AG04449 (cell line): ENCODE measurements around the gene A2ML1.
"Not testable (repeated sequence)": the region's sequence is repeated elsewhere in the genome, so short reads cannot be mapped to it uniquely, and the experiment has no call there.

Experiments
- CTCF ChIA-PET: fragments of 350-600 bp; formaldehyde crosslinking; extraction: SDS; loops from one replicate; lab custom pipeline; 2021; ENCODE audit warnings: antibody characterized with exemption; lab: Yijun Ruan, JAX
- POLR2A ChIA-PET: fragments of 400-600, 350-600 bp; formaldehyde crosslinking; extraction: SDS; loops from one replicate; lab custom pipeline; 2020; ENCODE audit warnings: antibody characterized with exemption, inconsistent platforms; lab: Yijun Ruan, JAX
- DNase-seq: peaks from one replicate; pipeline ENCODE4 v3.0.0-alpha.2; 2010; ENCODE audit warnings: low read depth, low spot score
- H3K4me3 ChIP-seq: 2 replicates; pipeline ENCODE4 v1.5.1; 2011; ENCODE audit warnings: low read depth, mild to moderate bottlenecking, control low read depth, low read length
- TF ChIP-seq, protein P1 (sequence below): IDR thresholded peaks from one replicate; pipeline ENCODE4 v1.5.1; 2011; ENCODE audit warnings: mild to moderate bottlenecking, moderate library complexity, low read length, control low read depth, inconsistent platforms; ENCODE audit not compliant: insufficient read depth; ENCODE audit errors: missing control alignments

A2ML1 gene

DNA sequence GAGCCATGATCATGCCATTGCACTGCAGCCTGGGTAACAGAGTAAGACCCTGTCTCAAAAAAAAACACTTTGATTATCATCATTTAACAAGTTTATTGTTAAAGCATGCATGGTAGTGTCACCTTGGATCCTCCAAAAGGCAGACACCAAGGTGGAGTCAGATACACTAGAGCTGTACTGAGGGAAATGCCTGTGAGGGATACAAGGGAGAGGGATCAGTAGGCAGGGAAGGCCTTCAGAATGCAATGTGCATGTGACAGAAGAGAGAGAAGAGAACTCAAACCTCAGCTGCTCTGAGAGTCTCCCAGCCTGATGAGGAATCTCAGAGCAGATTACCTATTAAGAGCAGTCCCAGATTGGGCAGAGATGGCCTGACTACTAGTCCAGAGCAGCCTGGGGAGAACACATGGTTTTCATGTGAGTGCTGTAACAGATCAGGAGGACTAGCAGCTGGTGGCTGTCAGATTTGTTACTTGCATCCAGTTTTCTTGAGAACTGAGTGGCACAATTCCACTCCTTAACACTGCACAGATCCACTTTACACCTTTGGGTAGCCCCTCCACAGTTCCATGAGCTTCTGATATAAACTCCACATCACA, 38.0 kb upstream of the A2ML1 start:
- no peak for DNase-seq
- no peak overlapping the region for H3K4me3 ChIP-seq
- ChIA-PET POLR2A (interaction anchor here (0.6 kb wide), 1 partner anchor 84 kb away, joined by 4 read pairs; no protein-coding TSS in a partner anchor), CTCF (no interaction called here)
- TF ChIP-seq, protein P1, sequence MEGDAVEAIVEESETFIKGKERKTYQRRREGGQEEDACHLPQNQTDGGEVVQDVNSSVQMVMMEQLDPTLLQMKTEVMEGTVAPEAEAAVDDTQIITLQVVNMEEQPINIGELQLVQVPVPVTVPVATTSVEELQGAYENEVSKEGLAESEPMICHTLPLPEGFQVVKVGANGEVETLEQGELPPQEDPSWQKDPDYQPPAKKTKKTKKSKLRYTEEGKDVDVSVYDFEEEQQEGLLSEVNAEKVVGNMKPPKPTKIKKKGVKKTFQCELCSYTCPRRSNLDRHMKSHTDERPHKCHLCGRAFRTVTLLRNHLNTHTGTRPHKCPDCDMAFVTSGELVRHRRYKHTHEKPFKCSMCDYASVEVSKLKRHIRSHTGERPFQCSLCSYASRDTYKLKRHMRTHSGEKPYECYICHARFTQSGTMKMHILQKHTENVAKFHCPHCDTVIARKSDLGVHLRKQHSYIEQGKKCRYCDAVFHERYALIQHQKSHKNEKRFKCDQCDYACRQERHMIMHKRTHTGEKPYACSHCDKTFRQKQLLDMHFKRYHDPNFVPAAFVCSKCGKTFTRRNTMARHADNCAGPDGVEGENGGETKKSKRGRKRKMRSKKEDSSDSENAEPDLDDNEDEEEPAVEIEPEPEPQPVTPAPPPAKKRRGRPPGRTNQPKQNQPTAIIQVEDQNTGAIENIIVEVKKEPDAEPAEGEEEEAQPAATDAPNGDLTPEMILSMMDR: no peak

DNA sequence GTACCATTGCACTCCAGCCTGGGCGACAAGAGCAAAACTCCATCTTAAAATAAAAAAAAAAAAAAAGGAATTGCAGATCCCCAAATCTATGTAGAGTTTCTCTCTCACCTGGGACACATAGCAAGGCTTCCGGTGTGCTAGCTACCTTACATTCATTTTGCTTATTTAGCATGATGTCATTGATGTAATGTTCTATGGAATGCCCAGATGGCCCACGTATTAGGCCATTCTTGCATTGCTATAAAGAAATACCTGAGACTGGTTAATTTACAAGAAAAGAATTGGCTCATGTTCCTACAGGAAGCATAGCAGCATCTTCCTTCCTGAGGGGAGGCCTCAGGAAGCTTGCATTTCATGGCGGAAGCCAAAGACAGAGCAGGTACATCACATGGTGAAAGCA, 36.9 kb upstream of the A2ML1 start:
- H3K4me3 ChIP-seq: no peak overlapping the region
- CTCF ChIA-PET: no interaction called here
- DNase-seq: no peak
- TF ChIP-seq, protein P1: no peak
- POLR2A ChIA-PET: no interaction called here

- DNase-seq, CTCF ChIA-PET, H3K4me3 ChIP-seq, POLR2A ChIA-PET: not testable (repeated sequence)
Measured at GRCh38 chr12:8787206-8787605, 35.2 kb upstream of the A2ML1 start.

DNA sequence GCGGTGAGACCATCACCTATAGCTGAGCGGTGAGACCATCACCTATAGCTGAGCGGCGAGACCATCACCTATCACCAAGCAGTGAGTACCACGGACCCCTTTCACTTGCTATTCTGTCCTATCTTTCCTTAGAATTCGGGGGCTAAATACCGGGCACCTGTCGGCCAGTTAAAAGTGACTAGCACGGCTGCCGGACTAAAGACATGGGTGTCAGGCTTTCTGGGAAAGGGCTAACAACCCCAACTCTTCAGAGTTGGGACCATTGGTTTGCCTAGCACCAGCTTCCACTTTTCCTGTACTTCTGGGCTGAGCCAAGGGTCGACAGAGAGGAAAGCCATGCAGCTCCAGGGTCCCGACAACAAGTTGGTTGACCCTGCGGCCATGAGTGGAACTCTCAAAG, 33.7 kb upstream of the A2ML1 start:
- H3K4me3 ChIP-seq, CTCF ChIA-PET, DNase-seq, POLR2A ChIA-PET: not testable (repeated sequence)

GRCh38 chr12:8789341-8790013, 32.9 kb upstream of the A2ML1 start:
- DNase-seq, CTCF ChIA-PET, H3K4me3 ChIP-seq, POLR2A ChIA-PET: not testable (repeated sequence)

GRCh38 chr12:8793226-8793625, 29.2 kb upstream of the A2ML1 start:
- POLR2A ChIA-PET, DNase-seq, CTCF ChIA-PET, H3K4me3 ChIP-seq: not testable (repeated sequence)

- CTCF ChIA-PET, H3K4me3 ChIP-seq, POLR2A ChIA-PET, DNase-seq: not testable (repeated sequence)
Measured at GRCh38 chr12:8794611-8795010, 27.8 kb upstream of the A2ML1 start.

DNA sequence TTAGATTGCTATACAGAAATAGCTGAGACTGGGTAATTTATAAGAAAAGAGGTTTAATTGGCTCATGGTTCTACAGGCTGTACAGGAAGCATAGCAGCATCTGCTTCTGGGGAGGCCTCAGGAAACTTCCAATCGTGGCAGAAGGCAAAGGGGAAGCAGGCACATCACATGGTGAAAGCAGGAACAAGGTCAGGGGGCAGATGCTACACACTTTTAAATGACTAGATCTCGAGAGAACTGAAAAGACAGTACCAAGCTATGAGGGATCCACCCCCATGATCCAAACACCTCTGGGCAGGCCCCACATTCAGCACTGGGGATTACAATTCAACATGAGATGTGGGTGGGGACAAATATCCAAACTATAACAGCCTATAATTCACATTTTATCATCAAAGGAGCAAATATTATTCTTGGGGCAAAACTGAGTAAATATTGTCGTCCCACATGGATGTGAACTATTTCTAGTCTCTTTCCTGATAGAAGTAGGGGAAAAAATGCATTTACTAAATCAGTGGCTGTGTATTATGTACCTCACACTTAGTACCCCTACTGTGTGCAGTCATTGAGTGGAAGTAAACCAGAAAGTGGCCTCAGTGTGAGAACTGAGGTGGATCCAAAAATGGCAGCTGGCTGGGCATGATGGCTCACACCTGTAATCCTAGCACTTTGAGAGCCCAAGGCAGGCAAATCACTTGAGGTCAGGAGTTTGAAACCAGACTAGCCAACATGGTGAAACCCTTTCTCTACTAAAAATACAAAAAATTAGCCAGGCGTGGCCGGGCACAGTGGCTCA, 25.4 kb upstream of the A2ML1 start:
- H3K4me3 ChIP-seq: no peak overlapping the region
- CTCF ChIA-PET: no interaction called here
- POLR2A ChIA-PET: no interaction called here
- no peak for DNase-seq
- TF ChIP-seq, protein P1: no peak

DNA sequence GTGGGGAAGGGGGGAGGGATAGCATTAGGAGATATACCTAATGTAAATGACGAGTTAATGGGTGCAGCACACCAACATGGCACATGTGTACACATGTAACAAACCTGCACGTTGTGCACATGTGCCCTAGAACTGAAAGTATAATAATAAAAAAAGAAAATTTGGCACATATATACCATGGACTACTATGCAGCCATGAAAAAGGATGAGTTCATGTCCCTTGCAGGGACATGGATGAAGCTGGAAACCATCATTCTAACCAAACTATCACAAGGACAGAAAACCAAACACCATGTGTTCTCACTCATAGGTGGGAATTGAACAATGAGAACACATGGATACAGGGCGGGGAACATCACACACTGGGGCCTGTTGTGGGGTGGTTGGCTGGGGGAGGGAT, 21.2 kb upstream of the A2ML1 start:
- H3K4me3 ChIP-seq, POLR2A ChIA-PET, CTCF ChIA-PET, DNase-seq: not testable (repeated sequence)

- CTCF ChIA-PET, H3K4me3 ChIP-seq, POLR2A ChIA-PET, DNase-seq: not testable (repeated sequence)
Measured at GRCh38 chr12:8804833-8805232, 17.6 kb upstream of the A2ML1 start.

DNA sequence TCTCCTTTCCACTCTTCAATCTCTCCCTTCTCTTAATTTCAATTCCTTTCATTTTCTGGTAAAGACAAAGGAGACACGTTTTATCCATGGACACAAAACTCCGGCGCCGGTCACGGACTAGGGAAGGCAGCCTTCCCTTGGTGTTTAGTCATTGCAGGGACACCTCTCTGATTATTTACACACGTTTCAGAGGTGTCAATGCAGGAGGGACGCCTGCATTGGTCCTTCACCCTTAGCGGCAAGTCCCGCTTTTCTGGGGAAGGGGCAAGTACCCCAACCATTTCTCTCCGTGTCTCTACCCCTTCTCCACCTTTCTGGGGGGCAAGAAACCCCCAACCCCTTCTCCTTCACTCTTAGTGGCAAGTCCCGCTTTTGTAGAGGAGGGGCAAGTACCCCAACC, 16.9 kb upstream of the A2ML1 start:
- H3K4me3 ChIP-seq, POLR2A ChIA-PET, DNase-seq, CTCF ChIA-PET: not testable (repeated sequence)

- H3K4me3 ChIP-seq, POLR2A ChIA-PET, CTCF ChIA-PET, DNase-seq: not testable (repeated sequence)
Measured at GRCh38 chr12:8807084-8807483, 15.3 kb upstream of the A2ML1 start.

DNA sequence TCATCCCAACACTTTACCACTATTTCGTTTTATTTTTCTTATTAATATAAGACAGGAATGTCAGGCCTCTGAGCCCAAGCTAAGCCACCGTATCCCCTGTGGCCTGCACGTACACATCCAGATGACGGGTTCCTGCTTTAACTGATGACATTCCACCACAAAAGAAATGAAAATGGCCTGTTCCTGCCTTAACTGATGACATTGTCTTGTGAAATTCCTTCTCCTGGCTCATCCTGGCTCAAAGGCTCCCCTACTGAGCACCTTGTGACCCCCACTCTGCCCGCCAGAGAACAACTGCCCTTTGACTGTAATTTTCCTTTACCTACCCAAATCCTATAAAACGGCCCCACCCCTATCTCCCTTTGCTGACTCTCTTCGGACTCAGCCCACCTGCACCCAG, 12.3 kb upstream of the A2ML1 start:
- DNase-seq, CTCF ChIA-PET, POLR2A ChIA-PET, H3K4me3 ChIP-seq: not testable (repeated sequence)
